Measurements from ENCODE around the gene TBKBP1. TPM values are rescaled to one million over a fixed set of nuclear protein-coding genes. Genes with fewer than 3 reads are reported as not detected.
"Not testable (repeated sequence)": the region's sequence is repeated elsewhere in the genome, so short reads cannot be mapped to it uniquely, and the experiment has no call there.

Gene TBKBP1
- total RNA-seq, 3 donors from 2014 or later, result 4.5 to 11.5 (median 8.3) TPM

- no peaks in the 10 kb centered on the region for H3K9me3 ChIP-seq
Observed at GRCh38 chr17:47678196-47678595, 15.8 kb upstream of the TBKBP1 start.

GRCh38 chr17:47682138-47682537 lies 11.8 kb upstream of the TBKBP1 start:
- H3K4me3 ChIP-seq, result no peak overlapping the region

More at GRCh38 chr17:47678196-47678595, 15.8 kb upstream of the TBKBP1 start:
- TF ChIP-seq POLR2AphosphoS5 (IDR thresholded peaks at IDR 0.05) (no peak), POLR2A (IDR thresholded peaks at IDR 0.05) (no peak), CTCF (IDR thresholded peaks at IDR 0.05) (no peak)
- Histone ChIP-seq H3K4me3 (no peak overlapping the region), H3K27me3 (no peaks in the 10 kb centered on the region), H3K36me3 (peaks cover 5% of the 10 kb centered on the region), H3K4me1 (no peaks in the 10 kb centered on the region), H3K27ac (no peak overlapping the region)
- intact Hi-C loops (cut with DNase I; ENCODE audit: low total_unique reads), result no loop called here
- no peak for DNase-seq (ENCODE audit: low spot score in 2 of 2)

GRCh38 chr17:47682727-47683126 lies 11.2 kb upstream of the TBKBP1 start:
- not testable (repeated sequence) for H3K36me3 ChIP-seq

More at GRCh38 chr17:47682138-47682537, 11.8 kb upstream of the TBKBP1 start:
- H3K9me3 ChIP-seq, result no peaks in the 10 kb centered on the region
- H3K36me3 ChIP-seq, result peaks cover 5% of the 10 kb centered on the region
- no peak overlapping the region for H3K27ac ChIP-seq
- no peaks in the 10 kb centered on the region for H3K27me3 ChIP-seq
- TF ChIP-seq POLR2A (IDR thresholded peaks at IDR 0.05) (no peak), CTCF (IDR thresholded peaks at IDR 0.05) (no peak), POLR2AphosphoS5 (IDR thresholded peaks at IDR 0.05) (no peak)
- no peaks in the 10 kb centered on the region for H3K4me1 ChIP-seq
- DNase-seq (ENCODE audit: low spot score in 2 of 2), result no peak
- intact Hi-C loops (cut with DNase I; ENCODE audit: low total_unique reads), result no loop called here

GRCh38 chr17:47684025-47684424 lies 9.9 kb upstream of the TBKBP1 start:
- TF ChIP-seq POLR2AphosphoS5 (IDR thresholded peaks at IDR 0.05) (no peak), POLR2A (IDR thresholded peaks at IDR 0.05) (no peak), CTCF (IDR thresholded peaks at IDR 0.05) (no peak)
- Histone ChIP-seq H3K27ac (no peak overlapping the region), H3K4me3 (no peak overlapping the region), H3K27me3 (no peaks in the 10 kb centered on the region), H3K9me3 (no peaks in the 10 kb centered on the region), H3K4me1 (no peaks in the 10 kb centered on the region), H3K36me3 (no peaks in the 10 kb centered on the region)
- DNase-seq (ENCODE audit: low spot score in 2 of 2), result no peak
- intact Hi-C loops (cut with DNase I; ENCODE audit: low total_unique reads), result no loop called here

More at GRCh38 chr17:47682727-47683126, 11.2 kb upstream of the TBKBP1 start:
- H3K9me3 ChIP-seq; H3K27me3 ChIP-seq; H3K27ac ChIP-seq; H3K4me3 ChIP-seq; DNase-seq (ENCODE audit: low spot score in 2 of 2); intact Hi-C loops (cut with DNase I; ENCODE audit: low total_unique reads); H3K4me1 ChIP-seq: not testable (repeated sequence)

GRCh38 chr17:47684535-47685193 lies 9.3 kb upstream of the TBKBP1 start:
- TF ChIP-seq CTCF (IDR thresholded peaks at IDR 0.05) (no peak), POLR2A (IDR thresholded peaks at IDR 0.05) (no peak), POLR2AphosphoS5 (IDR thresholded peaks at IDR 0.05) (no peak)
- intact Hi-C loops (cut with DNase I; ENCODE audit: low total_unique reads), result no loop called here
- Histone ChIP-seq H3K4me1 (no peaks in the 10 kb centered on the region), H3K27me3 (no peaks in the 10 kb centered on the region), H3K4me3 (no peak overlapping the region), H3K9me3 (no peaks in the 10 kb centered on the region), H3K36me3 (no peaks in the 10 kb centered on the region), H3K27ac (peak overlapping the region in 1 of 2 donors; percentile 20)
- no peak for DNase-seq (ENCODE audit: low spot score in 2 of 2)

Data from breast epithelium (tissue), 4 donors.